Measurements from ENCODE around the gene RABEP2.
"Not testable (repeated sequence)": the region's sequence is repeated elsewhere in the genome, so short reads cannot be mapped to it uniquely, and the experiment has no call there.

The RABEP2 gene

DNA sequence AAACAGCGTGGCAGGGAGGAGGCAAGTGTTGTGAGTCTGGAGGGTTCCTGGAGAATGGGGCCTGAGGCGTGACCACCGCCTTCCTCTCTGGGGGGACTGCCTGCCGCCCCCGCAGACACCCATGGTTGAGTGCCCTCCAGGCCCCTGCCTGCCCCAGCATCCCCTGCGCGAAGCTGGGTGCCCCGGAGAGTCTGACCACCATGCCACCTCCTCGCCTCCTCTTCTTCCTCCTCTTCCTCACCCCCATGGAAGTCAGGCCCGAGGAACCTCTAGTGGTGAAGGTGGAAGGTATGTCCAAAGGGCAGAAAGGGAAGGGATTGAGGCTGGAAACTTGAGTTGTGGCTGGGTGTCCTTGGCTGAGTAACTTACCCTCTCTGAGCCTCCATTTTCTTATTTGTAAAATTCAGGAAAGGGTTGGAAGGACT, 6.8 kb upstream of the RABEP2 start, which contains the start of gene CD19:
CD19 (plus strand) TSS at position 171 of the 425 bp plus-strand sequence; CDS start at position 201, 30 bp downstream.
- no peak for DNase-seq

DNA sequence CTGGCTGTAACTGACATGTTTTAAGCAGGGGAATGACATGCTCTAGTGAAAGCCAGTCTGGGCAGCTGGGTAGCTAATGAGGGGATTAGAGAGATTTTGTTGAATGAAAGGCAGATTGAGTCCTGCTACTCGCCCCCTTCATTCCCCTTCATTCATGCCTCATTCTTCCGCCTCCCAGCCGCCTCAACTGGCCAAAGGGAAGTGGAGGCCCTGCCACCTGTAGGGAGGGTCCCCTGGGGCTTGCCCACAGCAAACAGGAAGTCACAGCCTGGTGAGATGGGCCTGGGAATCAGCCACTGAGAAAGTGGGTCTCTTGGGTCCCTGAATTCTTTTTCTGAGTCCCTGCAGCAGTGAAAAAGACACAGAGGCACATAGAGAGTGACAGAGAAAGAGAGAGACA, 5.6 kb upstream of the RABEP2 start:
- DNase-seq = no peak

DNA sequence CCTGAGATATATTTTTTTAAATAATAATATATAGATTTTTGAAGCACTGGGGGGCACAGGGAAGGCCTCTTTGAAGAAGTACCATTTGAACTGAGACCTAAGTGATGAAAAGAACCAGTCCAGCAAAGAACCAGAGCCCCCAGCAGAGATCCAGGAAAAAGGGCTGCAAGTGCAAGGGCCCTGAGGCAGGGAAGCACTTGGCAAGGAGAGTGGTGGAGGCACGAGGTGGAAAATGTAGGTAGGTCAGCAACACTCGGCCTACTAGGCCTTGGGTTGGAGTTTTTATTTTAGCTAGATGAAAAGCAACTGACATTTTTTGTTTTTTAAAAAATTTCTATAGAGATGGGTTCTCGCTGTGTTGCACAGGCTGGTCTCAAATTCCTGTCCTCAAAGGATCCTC, 5.2 kb upstream of the RABEP2 start:
- DNase-seq = no peak

DNA sequence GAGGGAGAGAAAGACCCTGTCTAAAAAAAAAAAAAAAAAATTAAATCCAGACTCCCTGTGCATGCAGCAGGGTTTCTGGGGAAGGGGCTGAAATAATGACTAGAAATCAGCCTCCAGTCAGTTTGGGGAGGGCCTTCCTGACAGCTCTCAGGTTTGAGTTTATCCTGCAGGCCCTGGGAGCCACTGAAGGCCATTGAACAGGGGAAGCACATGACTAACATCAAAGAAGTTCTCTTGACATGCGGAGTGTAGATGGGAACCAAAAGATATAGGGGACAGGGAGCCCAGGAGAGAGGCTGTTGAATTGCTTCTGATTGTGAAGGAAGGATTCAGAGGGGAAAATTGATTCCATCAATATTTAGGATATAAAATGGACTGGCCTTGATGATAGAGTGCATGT, 2.8 kb upstream of the RABEP2 start:
- no peak for DNase-seq

DNA sequence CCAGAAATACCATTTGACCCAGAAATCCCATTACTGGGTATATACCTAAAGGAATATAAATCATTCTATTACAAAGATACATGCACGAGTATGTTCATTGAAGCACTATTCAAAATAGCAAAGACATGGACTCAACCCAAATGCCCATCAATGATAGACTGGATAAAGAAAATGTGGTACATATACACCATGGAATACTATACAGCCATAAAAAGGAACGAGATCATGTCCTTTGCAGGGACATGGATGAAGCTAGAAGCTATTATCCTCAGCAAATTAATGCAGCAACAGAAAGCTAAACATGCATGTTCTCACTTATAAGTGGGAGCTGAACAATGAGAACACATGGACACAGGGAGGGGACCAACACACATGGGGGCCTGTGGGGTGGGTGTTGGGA, 1.2 kb upstream of the RABEP2 start:
- DNase-seq = not testable (repeated sequence)

DNA sequence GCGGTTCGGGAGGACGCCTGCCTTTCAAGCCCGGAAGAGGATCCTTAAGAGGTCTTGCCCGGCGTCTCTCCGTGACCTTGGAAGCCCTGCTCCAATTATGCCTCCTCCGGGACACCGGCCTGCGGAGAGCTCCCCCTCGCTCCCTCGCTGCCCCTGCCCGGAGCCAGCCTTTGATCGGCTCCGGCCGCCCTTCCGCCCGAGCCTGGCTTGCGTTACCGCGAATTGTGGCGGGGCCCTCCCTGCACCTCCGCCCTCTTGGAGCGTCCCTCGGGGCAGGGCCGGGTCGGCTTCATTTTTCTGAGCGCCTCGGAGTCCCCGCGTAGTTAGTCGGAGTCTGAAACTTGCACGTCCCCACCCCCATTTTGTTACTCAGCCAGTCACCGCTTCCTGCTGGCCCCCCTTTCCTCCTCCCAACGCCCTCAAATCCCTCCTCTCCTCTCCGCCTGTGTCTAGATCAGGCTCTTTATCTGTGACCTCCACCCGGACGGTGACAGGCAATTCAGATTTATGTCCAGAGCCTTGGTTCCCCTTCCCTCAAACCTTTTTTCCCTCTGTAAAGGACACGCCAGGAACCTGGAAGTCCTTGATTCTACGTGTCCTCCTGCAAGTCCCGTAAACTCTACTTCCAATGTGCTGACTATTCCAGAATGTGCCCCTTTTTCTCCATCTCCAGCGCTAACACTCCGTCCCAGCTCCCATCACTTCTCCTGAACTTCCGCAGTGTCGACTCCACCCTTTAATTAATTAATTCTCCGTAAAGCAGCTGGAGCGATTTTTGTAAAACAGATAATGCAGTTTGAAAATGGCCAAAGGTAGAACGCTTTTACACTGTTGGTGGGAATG, 569 bp upstream of the RABEP2 start:
- no peak for DNase-seq

DNA sequence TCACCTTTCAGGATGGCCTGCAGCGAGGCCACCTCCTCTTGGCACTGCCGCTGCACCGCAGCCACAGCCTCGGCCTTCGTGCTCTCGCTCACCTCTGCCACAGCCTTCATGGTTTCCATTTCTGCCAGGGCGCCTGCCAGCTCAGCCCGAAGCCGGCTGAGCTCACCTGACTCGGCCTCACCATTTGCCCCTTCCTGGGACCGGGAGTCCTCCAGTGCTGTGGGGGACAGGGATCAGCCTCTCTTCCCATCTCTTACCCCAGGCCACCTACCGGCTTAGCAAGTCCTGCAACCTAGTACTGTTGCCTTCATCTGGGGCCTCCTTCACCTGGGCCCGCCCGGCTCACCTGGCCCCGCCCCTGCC, 658 bp downstream of the RABEP2 start:
- DNase-seq = no peak

DNA sequence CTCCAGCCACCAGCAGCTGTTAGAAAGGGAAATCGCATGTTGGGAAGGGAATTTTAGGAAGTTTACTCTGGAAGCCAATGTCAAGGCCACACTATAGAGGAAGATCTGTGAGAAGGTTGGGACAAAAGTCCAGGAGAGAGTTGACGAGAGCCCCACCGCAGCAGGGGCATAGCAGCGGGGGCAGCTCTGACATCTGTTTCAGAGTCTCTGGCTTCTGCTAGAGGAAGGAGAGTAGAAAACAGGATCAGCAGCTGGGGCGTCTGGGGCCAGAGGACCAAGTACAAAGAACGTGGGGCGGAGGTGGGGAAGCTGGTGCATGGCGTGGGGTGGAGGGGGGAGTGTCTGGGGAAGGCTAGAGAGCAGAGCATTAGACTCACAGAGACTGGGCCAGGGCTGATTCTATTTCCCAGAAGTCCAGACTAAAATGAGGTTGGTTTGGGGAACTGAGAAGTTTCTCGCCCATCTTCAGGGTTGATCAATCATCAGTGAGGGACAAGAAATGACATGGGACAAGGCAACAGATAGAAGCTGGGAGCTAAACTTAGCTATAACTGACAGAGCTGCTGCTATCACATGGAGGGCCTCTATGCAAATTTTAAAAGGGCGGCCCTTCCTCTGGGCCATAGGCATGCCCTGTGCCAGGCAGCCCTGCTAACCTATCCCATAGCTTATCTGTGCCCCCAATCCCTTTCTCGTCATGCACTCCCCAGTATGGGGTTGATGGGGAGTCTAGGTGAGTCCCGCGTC, 1.2 kb downstream of the RABEP2 start:
- peak; percentile 51 for DNase-seq

DNA sequence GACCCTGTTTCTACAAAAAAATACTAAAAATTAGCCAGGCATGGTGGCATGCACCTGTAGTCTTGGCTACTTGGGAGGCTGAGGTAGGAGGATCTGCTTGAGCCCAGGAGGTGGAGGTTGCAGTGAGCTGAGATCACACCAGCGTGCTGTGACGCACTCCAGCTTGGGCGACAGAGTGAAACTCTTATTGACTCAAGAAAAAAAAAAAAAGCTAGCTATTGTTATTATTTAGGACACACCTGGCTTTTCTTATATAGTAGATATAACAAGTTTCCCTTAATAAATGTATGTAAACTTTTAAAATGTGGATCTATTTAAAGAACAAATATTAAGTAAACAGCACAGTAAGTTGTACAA, 1.8 kb downstream of the RABEP2 start:
- no peak for DNase-seq

DNA sequence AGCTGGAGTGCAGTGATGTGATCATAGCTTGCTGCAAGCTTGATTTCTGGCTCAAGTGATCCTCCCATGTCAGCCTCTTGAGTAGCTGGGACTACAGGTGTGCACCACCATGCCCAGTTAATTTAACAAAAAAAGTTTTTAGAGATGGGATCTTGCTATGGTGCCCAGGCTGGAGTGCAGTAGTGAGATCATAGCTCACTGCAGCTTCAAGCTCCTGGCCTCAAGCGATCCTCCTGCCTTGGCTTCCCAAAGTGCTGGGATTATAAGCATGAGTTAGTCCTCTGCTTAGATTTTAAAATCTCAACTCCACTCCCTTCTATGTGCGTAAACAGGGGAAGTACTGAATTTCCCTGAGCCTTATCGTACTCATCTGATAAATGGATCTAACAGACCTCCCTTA, 6.3 kb downstream of the RABEP2 start:
- DNase-seq = no peak

DNA sequence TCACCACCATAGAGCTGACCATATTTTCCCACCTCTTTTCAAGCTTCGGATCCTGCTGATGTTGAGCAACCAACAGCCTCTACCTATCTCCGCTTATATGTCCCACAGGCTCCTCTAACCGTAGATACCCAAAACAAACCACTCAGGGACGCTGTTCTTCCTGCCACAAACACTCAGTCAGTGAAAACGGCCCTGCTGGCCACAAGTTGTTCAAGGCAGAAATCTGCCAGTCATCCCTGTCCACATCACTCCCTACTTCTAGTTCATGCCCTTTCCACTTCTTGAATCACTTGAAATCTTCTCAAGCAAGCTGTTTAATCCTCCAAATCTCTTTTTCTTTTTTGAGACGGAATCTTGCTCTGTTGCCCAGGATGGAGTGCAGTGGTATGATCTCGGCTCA, 7.9 kb downstream of the RABEP2 start:
- no peak for DNase-seq

DNA sequence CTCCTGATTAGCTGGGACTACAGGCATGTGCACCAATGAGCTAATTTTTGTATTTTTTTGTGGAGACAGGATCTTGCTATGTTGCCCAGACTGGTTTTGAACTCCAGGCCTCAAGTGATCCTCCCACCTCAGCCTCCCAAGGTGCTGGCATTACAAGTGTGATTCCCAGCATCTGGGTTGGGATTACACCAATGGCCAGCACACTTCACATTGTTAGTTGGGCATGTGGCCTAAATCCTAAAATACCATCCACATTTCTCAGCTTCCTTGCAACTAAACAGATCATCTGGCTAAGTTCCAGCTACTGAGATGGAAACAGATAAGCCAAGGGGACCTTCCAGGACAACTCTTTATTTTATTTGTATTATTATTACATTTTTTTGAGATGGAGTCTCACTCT, 9.9 kb downstream of the RABEP2 start:
- DNase-seq = no peak

DNA sequence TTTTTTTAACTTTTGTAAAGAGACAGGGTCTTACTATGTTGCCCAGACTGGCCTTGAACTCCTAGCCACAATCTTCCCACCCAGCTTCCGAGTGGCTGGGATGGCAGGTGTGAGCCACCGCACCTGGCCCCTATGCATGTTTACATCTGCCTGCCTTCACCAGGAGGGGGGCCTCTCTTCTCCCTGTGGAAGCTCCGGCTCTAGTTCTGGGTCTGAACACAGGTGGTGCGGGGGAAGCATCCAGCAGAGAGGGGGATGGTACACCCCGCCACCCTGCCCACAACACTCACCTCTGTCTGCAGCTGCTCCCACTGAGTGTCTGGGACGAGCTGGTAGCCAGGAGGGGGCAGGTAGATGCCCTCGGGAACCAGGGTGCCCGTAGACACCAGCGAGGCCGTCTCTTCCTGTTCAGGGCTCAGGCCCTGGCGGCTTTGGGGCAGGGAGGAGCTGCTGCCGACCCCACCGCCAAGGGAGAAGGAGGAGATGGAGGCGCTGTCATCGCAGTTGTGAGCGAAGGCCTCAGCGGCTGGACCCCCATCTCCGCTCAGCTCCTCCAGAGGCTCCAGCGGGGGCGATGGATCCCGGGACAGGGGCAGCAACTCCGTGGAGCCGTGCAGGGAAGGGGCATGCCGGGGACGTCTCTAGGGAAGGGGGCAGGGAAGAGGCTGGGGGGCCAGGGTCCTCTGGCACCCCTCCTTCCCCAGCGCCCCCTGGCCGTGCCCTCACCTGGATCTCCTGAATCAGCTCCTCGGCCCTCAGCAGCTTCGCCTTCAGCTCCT, 10.9 kb downstream of the RABEP2 start:
- no peak for DNase-seq

DNA sequence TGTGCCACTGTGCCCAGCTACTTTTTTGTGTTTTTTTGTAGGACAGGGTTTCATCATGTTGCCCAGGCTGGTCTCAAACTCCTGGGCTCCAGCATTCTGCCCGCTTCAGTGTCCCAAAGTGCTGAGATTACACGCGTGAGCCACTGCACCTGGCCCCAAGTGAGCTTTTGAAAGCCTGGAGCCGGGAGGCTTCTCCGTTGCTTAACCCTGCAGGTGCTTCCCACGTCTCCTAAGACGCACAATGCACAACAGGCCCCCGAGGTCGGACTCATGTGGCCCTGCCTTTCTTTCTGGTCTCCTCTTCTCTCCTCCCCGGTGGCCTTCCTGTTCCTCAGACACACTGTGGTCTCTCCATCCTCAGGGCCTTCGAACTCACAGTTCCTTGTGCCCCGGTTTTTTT, 12.5 kb downstream of the RABEP2 start:
- no peak for DNase-seq

DNA sequence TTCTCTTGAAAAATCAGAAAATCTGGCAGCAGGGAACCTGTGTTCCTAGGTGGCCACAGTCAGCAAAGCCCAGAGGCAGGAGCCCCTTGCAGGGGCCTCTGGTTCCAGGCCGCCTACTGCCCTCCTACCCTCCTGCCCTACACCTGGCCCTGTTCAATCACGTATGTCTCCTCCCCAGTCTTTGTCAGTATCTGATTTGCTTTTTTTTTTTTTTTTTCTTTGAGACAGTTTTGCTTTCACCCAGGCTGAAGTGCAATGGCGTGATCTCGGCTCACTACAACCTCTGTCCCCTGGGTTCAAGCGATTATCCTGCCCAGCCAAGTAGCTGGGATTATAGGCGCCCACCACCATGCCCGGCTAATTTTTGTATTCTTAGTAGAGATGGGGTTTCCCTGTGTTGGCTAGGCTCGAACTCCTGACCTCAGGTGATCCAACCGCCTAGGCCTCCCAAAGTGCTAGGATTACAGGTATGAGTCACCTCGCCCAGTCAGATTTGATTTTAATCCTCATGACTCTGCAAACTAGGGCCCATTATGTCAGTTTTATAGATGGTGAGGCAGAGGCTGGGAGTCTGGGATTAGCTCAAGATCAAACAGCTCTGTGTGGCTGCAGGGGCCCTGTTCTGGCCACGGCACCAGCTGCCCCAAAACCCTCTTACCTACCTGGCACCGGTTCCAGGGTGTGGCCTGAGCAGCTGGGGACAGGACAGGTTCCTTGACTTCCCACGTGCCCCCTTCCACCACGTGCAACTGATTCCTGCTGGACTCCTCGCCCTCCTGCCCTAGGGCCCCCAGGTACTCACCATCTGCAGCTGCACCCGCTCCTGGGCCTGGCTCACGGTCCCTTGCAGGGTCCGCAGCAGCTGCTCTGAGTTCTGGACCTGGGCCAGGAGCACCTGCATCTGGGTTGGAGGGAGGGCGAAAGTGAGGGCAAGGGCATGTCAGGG, 14.7 kb downstream of the RABEP2 start:
- DNase-seq = no peak

DNA sequence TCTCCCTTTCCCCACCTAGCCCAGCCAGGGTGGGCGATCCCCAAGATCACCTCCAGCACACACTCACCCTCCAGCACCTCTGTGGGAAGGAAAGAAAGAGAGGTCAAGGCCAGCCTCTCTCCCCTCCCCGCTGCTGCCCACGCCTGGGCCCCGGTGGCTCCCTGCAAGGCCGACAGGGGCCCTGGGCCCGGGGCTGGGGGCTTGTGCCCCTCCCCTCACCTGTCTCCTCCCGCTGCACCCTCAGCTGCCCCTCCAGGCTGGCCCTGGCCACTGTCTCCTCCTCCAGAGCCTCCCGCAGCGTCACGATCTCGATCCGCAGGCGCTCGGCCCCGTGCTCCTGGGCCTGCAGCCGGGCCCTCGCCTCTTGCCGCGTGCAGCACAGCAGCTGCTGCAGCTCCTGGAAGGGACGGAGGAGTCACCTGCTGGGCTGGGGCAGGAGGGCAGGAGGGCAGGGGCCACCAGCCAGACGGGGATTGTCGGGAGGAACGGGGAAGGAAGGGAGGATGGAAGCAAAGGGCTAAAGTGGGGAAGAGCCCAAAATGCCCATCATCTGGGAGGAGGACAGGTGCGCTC, 19.2 kb downstream of the RABEP2 start:
- DNase-seq = peak; percentile 52

DNA sequence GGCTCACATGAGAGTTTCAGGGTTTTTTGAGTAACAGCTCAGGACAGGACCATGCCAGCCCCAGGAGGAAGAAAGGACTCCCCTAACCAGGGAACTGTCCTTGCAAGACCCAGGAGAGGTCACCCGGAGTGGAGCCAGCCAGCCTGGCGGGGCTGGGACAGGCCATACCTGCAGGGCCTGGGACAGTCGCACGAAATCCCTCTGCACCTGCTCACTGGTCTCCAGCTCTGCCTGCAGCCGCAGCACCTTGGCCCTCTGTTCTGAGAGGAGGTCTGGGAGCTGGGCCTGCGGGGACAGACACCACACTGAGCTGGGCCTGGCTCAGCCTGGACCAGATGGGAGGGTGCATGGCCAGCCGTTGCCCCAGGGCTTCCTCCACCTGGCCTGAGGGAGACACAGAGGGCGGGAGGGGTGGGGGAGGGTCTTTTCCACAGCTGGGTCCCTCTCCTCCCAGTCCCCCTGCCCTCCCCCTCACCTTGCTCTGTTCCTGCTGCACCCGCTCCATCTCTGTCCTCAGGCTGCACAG, 19.7 kb downstream of the RABEP2 start:
- peak; percentile 51 for DNase-seq

DNA sequence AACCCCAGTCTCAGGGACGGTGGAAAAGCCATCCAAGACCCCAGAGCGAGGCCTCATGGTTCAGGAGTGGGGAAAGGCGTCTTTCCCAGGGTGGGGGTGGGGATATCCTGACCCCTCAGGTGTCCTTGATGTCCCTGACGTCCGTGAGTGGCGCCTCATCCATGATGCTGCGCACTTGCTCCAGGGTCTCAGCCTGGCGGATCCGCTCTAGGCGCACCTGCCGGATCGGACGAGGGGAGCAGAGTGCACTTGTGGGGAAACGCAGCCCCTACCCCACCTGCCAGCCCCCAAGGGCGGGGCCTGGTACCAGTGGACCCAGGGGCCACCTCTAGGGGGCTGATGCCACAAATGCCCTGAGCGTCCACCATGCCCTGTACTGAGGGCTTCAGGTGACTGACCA, 20.2 kb downstream of the RABEP2 start:
- no peak for DNase-seq

DNA sequence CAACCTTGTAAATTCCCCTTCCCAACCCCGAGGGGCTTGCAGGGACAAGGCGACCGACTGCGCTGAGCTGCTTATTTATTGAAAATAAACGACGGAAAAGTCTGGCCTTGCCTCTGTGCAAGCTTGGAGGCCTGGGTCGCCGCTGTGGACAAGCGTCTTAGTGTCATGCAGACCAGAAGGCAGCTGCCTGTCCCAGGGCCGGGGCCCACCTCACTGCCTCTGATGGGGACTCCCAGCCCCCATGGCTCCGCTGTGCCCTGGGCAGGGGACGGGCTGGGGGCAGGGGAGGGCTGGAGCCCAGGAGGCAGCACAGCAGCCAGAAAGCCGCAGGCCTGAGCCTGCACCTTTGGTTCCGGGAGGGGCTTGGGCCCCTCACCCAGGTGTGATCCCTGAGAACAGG, 20.7 kb downstream of the RABEP2 start:
- DNase-seq = no peak

DNA sequence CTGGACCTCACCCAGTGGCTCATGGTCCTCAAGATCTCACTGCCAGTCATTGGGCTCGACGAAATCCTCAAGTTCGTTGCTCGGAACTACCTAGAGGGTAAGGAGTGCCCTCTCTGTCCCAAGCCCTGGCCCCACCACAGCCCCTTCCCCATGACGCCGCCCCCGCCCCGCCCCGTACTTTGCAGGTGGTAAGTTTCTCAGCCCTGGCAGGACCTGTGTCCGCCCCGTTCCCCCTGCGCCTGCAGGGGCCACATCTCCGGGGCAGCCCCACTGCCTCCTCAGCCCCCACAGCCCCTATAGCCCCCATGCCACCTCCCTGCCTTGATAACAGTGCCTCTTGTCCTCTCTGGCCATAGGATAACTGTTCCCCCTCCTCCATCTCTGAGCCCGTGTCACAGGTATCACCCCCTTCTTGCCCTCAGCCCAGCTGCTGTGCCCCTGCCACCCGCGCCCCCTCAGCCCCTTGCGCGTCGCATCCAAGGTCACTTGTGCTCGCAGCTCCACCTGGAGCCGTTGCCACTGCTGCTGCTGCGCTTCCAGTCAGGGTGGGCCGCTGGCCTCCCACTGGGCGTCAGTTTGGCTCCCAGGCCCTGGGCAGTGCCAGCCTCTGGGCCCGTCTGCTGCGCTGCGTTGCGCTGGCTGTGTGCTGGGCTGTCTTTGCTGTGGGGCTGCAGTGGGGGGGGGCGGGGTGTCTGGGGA, 21.5 kb downstream of the RABEP2 start:
- no peak for DNase-seq

DNA sequence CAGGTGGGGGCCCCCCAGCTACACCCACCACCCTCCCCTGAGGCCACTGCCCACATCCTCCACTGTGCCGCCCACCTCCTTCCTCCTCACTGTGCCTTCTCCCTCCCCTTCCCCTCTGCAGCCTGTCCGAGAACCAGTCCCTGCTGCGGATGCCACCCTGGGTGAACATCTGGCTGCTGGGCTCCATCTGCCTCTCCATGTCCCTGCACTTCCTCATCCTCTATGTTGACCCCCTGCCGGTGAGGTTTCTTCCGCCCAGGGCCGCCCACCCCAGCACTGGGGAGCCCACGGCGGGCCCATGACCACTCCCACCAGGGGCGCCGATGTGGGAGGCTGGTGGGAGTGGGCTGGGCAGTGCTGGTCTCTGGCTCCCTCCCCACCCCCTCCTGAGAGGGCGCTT, 22.1 kb downstream of the RABEP2 start:
- DNase-seq = no peak

Measured in islet precursor cell (in vitro differentiated cells).